ENCODE data around the gene PIK3CD.

Gene PIK3CD

DNA sequence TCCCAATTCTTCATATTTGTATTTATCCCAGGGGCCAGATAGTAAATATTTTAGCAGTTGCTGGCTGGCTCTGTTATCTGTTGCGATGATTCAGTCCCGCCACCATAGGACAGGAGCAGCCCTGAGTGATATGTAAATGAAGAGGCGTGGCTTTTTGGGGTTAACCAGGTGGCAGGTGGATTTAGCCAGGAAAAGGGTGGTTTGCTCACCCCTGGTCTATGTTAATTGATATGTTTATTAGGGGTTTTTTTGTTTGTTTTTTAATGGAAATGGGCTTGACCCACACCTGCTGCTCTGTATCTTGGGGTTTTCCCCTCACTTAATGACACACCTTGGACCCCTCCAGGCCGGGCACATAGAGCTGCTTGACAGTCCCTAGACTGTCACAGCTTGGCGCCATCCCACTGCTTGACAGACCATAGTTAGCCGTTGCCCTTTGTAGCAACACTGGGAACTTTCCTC is 62.8 kb downstream of the PIK3CD start:
- TF ChIP-seq CTCF (IDR thresholded peaks at IDR 0.05; ENCODE audit: low read depth, low read length): no peak
- no peak for DNase-seq (ENCODE audit: extremely low read depth, low read depth)

DNA sequence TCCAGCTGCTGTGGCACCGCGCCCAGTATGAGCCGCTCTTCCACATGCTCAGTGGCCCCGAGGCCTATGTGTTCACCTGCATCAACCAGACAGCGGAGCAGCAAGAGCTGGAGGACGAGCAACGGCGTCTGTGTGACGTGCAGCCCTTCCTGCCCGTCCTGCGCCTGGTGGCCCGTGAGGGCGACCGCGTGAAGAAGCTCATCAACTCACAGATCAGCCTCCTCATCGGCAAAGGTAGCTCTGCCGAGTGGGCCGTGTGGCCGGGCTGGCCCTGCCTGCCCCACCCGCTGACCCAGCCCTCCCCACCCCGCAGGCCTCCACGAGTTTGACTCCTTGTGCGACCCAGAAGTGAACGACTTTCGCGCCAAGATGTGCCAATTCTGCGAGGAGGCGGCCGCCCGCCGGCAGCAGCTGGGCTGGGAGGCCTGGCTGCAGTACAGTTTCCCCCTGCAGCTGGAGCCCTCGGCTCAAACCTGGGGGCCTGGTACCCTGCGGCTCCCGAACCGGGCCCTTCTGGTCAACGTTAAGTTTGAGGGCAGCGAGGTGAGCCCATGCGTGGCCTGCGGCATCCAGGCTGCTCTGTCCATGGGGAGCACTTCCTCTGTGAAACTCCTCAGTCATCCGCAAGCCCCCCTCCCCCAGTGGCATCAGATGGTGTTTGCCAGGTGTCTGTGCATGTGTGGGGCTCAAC is 64.2 kb downstream of the PIK3CD start:
- DNase-seq (ENCODE audit: extremely low read depth, low read depth): no peak

DNA sequence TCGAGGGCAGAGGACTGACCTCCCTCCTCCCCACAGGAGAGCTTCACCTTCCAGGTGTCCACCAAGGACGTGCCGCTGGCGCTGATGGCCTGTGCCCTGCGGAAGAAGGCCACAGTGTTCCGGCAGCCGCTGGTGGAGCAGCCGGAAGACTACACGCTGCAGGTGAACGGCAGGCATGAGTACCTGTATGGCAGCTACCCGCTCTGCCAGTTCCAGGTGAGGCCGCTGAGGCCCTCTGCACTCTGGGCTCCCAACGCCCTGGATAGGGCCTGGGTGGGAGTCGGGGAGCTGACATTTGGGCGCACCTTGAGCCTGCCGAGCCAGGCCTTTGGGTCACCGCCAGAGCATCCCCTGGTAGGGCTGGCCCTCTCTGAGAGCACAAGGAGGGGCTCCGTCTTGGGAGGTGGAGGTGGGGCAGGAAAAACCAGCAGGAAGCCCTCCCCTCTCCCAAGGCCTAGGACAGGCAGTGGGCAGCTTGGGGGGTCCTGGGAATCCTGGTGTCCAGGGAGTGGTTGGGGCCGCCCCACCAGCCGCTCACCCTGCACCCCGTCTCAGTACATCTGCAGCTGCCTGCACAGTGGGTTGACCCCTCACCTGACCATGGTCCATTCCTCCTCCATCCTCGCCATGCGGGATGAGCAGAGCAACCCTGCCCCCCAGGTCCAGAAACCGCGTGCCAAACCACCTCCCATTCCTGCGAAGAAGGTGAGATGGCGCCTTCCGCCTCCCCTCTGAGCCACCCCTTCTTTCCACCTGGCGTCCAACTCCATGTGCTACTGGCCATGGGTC is 65.1 kb downstream of the PIK3CD start:
- no peak for TF ChIP-seq CTCF (IDR thresholded peaks at IDR 0.05; ENCODE audit: low read depth, low read length)
- no peak for DNase-seq (ENCODE audit: extremely low read depth, low read depth)

More for the DNA sequence above, 64.2 kb downstream of the PIK3CD start:
- TF ChIP-seq CTCF (IDR thresholded peaks at IDR 0.05; ENCODE audit: low read depth, low read length): no peak

DNA sequence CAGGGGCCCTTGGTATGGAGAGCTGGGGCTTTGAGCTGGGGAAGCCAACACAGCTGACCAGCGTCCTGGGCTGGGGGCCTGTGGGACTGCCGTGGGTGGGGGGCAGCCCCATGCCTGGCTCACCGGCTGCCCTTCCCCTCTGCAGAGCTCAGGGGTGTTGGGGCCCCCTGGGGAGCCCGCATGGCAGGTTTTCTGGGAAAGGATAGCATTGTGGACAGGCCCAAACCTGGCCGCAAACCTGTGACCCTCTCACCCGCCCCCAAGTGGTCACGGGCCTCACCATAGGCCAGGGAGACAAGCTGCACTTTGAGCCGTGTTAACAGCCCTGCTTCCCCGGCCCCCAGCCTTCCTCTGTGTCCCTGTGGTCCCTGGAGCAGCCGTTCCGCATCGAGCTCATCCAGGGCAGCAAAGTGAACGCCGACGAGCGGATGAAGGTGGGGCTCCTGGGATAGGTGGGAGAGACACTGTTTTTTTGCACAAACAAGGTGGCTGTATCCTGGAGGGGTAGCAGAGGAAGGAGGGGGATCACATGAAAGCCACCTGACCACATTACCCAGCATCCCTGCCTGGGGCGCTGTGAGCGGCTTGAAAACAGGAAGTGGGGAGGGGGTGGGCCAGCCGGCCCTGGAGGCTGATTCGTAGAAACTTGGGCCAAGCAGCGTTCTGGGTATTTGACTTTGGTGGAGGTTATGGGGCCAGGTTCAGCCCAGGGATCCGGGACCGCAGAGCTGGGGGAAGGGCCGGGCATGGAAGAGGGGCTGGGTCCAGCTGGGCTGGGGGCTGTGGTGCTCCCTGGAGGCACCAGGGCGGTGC is 65.9 kb downstream of the PIK3CD start:
- TF ChIP-seq CTCF (IDR thresholded peaks at IDR 0.05; ENCODE audit: low read depth, low read length): no peak
- no peak for DNase-seq (ENCODE audit: extremely low read depth, low read depth)

DNA sequence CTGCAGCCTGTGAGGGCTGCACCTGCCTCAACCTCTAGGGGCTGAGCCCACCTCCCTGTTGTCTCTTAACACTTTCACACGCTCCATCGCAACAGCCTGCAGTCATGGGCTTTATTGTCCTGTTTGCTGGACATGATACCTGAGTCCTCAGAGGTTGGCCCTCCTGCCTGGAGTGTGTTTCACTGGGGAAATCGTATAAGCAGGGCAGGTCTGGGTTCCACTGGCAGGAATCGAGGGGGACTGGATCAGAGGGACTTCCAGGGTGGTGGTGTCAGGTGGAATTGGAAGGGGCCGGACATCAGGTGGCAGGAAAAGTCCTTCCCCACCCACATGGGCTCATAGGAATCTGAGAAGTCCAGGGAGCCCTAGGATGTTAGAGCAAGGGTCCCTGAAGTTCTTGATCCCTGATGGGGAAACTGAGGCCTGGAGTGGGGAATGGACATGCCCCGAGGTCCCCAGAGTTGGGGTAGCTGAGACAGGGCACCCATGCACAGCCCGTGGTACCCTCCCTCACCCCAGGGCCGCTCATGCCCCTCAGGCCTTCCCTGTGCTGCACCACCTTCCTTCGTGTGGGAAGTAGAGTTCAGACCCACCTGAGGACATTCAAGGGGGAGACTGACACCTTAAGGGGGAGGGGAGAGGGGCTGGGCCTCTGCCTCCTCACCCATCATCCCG is 66.6 kb downstream of the PIK3CD start:
- no peak for TF ChIP-seq CTCF (IDR thresholded peaks at IDR 0.05; ENCODE audit: low read depth, low read length)
- no peak for DNase-seq (ENCODE audit: extremely low read depth, low read depth)

GRCh38 chr1:9719978-9720722 is 68.6 kb downstream of the PIK3CD start:
- TF ChIP-seq CTCF (IDR thresholded peaks at IDR 0.05; ENCODE audit: low read depth, low read length): no peak
- DNase-seq (ENCODE audit: extremely low read depth, low read depth): no peak
